CD4-positive, alpha-beta T cell treated with Interleukin-1 beta for 1 hour (primary cell): ENCODE results near the gene ARF1.

ENCODE experiments used
- DNase-seq, 2 donors: peaks; one replicate each; pipeline ENCODE4 v3.0.0-alpha.2; 2020 to 2022

Gene ARF1

DNA sequence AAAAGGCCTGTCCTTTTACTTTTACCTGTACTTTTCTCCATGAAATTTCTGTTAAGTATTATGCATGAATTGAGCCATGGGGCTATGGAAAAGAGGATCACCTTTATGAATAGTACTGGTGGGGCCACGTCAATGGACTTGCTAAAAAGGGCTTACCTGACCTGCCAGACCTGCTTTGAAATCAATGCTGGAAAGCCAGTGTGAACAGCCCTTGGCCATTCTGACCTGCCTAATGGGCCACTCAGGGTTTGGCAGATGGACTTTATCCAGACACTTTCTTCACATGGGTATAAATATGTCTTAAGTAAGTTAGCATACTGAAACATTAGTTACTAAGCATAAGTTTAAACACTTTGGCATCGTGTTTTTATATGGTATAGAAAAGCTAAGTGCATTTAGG lies 49.3 kb downstream of the ARF1 start:
- DNase-seq, result no peak

- DNase-seq, result no peak
Measured at GRCh38 chr1:228134591-228134990, 52.1 kb downstream of the ARF1 start.

- DNase-seq, result no peak
Measured at GRCh38 chr1:228136901-228137300, 54.4 kb downstream of the ARF1 start.

DNA sequence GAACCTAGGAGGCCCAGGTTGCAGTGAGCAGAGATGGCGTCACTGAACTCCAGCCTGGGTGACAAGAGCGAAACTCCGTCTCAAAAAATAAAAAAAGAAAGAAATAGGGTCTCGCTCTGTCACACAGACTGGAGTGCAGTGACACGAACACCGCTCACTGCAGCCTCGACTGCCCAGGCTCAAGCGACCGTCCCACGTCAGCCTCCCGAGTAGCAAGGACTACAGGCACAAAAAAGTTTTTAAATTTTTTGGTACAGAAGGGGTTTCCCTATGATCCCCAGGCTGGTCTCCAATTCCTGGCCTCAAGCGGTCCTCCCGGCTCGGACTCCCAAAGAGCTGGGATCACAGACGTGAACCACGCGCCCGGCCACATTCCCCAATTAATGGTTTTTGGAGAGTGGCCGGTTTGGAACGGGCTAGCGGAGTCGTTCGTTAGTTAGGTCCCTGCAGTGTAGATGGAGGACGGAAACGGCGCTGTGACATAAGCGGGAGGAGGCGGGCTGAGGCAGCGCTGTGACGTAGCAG lies 57.0 kb downstream of the ARF1 start:
- DNase-seq, result no peak

GRCh38 chr1:228139931-228140723 lies 57.6 kb downstream of the ARF1 start, which contains the start of gene GUK1:
GUK1 (plus strand) TSS chr1:228140279; CDS start chr1:228140303, 24 bp downstream.
- DNase-seq, result peak; percentile 100

GRCh38 chr1:228140724-228141225 lies 58.3 kb downstream of the ARF1 start:
- DNase-seq, result no peak

- DNase-seq, result peak in 1 of 2 donors; percentile 50
Measured at GRCh38 chr1:228141226-228142044, 58.9 kb downstream of the ARF1 start.

DNA sequence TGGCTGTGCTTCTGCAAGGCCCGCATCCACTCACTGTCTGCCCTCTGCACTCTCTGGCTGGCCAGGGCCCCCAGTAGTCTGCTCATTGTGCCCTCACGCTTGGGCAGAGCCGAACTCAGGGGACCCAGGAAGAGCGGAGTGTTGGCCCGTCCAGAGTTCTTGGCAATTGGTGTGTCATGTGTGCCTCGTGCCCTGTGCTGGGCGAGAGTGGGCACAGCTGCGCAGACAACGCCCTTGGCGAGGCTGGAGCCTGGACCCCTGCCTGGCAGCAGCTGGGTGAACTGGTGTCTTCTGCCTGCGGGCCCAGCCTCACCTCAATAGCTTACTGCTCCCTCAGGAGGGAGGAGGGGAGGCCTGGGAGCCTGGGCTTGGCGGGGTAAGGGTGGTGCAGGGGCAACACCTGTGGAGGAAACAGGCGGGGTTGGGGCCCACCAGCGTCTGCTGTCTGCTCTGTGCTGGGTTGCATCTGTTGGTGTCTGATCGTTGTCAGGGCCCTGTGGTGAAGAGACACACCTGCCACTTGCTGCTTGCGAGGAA lies 59.7 kb downstream of the ARF1 start:
- DNase-seq, result peak in 1 of 2 donors; percentile 49

DNA sequence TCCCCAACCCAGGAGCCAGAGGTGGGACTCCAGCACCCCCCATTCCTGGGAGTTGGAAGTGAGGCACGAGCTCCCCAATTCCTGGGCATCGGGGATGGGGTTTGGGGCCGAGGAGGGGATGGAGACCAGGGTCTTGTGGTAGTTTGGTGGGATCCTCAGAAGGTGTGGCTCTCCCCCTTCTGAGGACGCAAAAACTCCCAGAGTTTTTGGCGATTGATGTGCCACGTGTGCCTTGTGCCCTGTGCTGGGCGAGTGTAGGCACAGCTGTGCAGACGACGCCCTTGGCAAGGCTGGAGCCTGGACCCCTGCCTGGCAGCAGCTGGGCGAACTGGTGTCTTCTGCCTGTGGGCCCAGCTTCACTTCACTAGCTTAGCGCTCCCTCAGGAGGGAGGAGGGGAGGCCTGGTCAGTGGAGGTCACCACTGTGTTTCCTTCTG lies 60.2 kb downstream of the ARF1 start:
- DNase-seq, result no peak

DNA sequence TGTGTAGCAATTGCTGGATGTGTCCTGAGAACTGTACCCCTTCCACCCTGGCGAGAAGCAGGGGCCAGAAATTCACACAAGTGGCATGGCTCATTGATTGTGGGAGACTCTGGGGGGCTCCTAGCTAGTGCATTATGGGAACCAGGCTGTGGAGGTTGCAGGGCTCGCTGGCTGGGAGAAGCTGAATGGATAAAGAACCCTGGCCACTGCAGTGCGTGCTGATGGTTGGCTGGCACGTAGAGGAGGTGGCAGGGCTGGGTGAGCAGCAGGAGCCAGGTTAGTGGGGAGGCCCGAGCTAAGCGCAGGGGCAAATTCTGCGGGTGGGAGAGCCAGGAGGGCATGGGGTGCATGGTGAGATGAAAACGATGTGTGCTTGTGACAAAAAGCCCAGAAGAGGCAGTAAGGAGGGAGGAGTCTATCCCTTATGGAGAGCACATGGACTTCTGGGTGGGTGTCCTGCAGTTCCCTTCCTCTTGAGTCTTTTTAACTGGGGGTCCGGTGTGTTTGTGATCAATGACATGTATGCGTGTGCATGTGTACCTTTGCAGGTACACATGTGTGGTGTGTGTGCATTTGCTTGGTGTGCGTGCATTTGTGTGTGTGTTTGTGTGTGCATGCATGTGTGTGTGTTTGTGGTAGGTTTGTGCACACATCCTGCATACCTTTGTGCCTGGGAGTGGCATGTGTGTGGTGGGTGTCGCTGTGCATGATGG lies 61.1 kb downstream of the ARF1 start:
- no peak for DNase-seq

- no peak for DNase-seq
Measured at GRCh38 chr1:228144193-228144992, 61.9 kb downstream of the ARF1 start.

DNA sequence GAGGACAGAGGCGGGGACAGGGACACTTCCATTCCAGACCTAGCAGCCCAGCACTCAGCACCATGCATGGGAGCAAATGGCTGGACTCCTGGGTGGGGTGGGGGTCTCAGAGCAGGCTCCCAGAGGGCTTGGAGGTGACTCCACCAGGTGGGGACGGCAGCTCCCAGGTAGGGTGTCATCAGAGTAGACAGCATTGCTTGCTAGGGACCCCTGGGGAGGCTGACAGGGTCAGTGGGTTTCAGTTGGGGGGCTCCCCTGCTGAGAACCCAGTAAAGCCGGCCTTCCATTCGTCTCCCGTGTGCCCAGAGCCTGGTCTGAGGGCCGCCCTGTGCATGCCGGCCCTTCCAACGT lies 62.5 kb downstream of the ARF1 start:
- no peak for DNase-seq

DNA sequence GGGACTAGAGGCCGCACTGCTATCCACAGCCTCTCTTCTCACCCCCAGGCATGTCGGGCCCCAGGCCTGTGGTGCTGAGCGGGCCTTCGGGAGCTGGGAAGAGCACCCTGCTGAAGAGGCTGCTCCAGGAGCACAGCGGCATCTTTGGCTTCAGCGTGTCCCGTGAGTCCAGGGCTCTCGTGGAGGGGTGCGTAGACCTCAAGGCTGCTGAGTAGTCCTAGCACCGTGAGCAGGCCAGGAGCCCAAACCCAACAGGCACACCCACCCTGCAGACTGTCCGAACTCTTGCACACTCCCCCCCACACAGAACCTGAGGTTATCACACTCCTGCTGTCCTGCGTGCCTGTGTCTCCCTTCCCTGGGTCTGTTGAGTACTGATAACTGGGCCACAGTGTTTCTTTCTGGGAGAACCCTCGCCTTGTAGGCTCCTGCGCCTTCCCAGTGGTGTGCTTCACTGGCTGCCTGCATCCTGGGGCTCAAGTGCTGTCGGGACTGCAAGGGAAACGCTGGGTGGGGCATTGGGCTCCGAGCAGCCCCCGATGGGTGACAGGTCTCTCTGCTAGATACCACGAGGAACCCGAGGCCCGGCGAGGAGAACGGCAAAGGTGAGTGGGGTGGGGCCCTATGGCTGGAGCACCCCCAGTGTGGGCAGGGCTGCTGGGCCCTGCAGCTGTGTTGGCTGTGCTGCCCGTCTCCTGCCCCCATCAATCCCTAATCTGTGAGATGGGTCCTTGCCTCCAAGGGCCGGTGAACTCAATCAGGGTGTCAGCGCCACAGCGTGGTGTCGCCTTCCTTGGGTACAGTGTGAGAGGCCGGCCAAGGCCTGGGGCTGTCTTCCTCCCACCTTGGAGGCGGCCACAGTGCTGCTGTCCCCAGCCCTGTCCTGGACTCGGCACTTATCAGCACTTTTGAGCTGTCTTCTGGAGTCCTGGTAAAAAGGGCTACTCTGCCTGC lies 63.2 kb downstream of the ARF1 start:
- DNase-seq, result no peak

DNA sequence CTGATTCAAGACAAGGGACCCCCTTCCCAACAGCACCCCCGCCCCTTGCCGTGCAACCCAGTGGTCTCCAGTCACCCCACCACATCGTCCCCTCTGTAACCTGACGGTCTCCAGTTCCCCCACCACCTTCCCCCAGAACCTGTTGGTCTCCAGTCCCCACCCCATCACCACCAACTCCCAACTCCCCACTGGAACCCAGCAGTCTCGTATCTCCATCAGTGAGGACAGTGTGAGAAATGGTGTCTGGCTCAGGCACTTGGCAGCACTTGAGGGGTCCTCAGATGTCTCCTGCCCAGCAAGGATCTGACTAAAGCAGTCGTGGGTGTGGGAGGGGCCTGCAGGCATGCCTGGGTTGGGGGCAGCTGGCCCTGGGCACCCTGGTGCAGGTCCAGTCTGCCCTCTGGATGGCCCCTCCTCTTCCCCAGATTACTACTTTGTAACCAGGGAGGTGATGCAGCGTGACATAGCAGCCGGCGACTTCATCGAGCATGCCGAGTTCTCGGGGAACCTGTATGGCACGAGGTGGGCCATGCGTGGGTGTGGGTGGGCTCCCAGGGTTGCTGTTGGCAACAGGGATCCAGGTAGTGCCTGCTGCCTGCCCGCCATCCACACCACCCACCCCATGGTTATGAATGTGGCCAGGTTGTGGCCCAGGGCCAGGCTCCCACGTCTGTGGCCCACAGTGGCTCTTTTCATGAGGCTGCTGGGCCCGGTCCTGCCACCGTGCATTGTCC lies 64.1 kb downstream of the ARF1 start:
- DNase-seq, result no peak

DNA sequence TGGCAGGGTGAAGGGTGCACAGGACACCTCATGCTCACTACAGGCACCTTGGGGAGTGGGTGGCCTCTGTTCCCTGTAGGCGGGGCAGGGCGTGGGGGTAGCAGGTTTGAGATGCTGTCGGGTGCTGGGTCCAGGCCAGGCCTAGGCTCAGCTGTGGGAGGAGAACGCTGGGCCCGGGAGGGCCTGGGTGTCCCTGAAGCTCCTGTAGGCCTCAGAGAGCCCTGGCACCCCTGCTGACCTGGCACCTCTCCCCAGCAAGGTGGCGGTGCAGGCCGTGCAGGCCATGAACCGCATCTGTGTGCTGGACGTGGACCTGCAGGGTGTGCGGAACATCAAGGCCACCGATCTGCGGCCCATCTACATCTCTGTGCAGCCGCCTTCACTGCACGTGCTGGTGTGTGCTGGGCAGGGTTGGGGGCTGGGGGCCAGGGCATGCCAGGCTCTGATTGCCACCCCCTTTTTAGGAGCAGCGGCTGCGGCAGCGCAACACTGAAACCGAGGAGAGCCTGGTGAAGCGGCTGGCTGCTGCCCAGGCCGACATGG lies 64.7 kb downstream of the ARF1 start:
- no peak for DNase-seq

- no peak for DNase-seq
Measured at GRCh38 chr1:228147768-228148167, 65.3 kb downstream of the ARF1 start.

DNA sequence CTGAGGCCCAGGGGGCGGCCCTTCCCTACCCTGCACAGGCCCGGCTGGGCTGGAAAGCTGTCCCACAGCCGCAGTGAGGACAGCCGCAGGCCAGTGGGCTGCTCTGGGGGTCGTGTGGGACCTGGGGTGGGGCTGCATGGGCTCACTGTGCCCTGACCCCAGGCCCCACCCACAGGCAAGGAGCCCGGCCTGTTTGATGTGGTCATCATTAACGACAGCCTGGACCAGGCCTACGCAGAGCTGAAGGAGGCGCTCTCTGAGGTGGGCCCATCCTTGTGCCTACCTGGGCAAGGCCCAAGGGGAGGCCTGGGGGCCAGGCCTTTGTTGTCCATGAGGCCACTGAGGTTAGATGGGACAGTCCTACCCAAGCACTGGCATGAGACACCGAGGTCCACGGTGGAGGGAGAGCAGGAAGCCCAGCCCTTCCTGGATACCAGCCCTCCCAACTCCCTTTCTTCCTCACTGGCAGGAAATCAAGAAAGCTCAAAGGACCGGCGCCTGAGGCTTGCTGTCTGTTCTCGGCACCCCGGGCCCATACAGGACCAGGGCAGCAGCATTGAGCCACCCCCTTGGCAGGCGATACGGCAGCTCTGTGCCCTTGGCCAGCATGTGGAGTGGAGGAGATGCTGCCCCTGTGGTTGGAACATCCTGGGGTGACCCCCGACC lies 65.8 kb downstream of the ARF1 start:
- no peak for DNase-seq
